ENCODE data around the gene IGHMBP2.

IGHMBP2 gene

DNA sequence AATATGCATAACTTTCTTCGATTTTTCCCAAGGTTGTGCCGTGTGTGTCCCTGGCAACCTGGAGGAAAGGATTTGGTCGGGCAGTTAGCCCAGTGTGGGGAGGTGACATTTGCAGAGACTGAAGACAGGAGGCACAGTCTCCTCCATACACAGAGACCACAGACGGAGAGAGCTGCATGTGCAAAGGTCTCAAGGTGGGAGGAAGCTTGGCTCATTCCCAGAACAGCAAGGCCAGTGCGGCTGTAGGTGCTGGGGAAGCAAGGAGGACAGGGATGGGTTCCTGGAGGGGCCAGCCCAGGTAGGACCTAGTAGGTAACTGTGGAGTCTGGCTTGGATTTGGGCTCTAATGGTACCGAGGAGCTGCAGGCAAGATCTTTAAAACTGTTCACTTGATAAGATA, 41.3 kb upstream of the IGHMBP2 start:
- DNase-seq (ENCODE audit: low spot score) = no peak
- in situ Hi-C loops (cut with MboI; ENCODE audit: low sequenced_read_pairs, unreplicated experiment) = no loop called here
- TF ChIP-seq CTCF (IDR thresholded peaks at IDR 0.05; ENCODE audit: borderline replicate concordance, control extremely low read depth, extremely low read depth, insufficient read depth, missing control alignments) = no peak

GRCh38 chr11:68863553-68864265, 40.0 kb upstream of the IGHMBP2 start:
- no peak for DNase-seq (ENCODE audit: low spot score)
- no peak for TF ChIP-seq CTCF (IDR thresholded peaks at IDR 0.05; ENCODE audit: borderline replicate concordance, control extremely low read depth, extremely low read depth, insufficient read depth, missing control alignments)
- in situ Hi-C loops (cut with MboI; ENCODE audit: low sequenced_read_pairs, unreplicated experiment) = no loop called here

DNA sequence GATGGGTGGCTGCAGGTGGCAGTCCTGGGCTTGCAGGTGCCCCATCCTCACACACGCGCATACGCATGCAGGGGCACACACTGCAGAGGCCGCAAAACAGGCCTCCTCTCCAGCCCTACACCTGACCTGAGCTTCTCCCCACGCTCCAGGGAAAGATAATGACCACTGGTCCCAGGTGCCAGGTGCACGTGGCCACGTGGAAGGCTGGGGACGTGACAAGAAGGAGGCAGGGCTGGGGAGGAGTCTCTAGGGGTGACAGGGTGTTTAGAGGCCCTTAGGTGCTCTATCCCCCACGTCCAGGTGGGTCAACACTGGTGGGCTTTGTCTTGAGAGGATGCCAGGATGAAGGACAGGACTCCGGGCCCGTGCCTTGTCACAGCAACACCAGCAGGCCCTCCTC, 38.5 kb upstream of the IGHMBP2 start:
- no peak for TF ChIP-seq CTCF (IDR thresholded peaks at IDR 0.05; ENCODE audit: borderline replicate concordance, control extremely low read depth, extremely low read depth, insufficient read depth, missing control alignments)
- DNase-seq (ENCODE audit: low spot score) = no peak
- in situ Hi-C loops (cut with MboI; ENCODE audit: low sequenced_read_pairs, unreplicated experiment) = no loop called here

DNA sequence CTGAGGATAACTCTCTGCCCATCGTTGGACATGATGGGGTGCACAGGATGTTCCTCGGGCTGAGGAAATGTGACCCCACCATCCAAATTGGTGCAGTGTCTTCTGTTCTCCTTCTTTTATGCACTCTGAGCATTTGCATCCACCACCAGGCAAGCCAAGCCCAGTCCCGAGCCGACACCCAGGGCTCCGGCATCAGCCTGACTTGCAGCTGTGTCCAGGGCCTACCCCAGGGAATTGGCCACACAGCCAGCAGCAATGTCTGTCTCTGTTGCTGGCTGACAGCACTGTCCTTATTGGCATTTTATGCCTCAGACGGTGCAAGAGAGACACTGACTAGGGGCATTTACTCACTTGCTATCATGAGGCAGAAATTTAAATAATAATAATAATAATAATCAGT, 36.6 kb upstream of the IGHMBP2 start:
- DNase-seq (ENCODE audit: low spot score) = no peak
- in situ Hi-C loops (cut with MboI; ENCODE audit: low sequenced_read_pairs, unreplicated experiment) = no loop called here
- TF ChIP-seq CTCF (IDR thresholded peaks at IDR 0.05; ENCODE audit: borderline replicate concordance, control extremely low read depth, extremely low read depth, insufficient read depth, missing control alignments) = no peak

DNA sequence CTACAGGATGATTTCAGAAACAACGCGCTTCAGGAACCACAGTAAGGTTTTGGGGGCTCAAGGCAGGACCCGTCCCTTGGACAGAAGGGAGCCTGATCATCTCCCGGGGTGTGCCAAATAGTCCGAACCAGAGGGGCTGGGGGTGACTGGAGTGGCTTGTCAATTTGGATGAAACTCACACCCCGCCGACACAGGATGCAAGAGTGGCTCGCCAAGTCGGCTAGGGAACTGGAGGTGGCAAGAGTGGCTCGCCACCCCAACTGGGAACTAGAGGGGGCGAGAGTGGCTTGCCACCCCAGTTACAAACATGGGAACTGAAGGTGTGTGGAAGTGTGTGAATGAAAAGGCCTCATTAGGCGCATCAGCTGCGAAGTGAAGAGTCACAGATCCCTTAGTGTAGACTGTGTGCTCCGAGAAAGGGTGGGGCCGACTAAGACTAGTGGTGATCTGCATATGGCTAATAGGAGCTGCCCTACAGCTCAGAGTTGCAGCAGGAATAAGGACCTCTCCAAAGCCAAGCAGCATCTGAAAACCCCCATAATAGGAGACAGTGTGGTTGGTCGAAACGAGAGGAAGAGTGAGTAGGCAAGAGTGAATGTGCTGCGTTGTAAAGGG, 35.4 kb upstream of the IGHMBP2 start:
- in situ Hi-C loops (cut with MboI; ENCODE audit: low sequenced_read_pairs, unreplicated experiment) = no loop called here
- TF ChIP-seq CTCF (IDR thresholded peaks at IDR 0.05; ENCODE audit: borderline replicate concordance, control extremely low read depth, extremely low read depth, insufficient read depth, missing control alignments) = no peak

DNA sequence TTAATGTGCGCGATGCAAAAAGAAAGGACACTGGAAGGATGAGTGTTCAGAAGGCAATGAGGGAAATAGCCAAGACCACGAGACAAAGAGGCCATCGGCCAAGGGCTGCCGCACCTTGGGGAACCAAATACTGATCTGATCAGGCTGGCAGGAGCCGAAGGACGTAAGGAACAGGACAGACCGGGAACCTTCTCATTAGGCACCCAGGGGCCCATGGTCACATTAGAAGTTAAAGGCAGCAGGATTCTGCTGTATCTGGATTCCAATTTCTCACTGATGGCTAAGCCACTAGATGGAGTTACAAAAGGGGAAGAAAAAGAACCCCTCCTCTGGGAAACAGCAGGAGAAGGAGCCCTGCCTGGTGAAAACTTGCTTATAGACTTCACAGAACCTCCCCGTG, 33.2 kb upstream of the IGHMBP2 start:
- no peak for TF ChIP-seq CTCF (IDR thresholded peaks at IDR 0.05; ENCODE audit: borderline replicate concordance, control extremely low read depth, extremely low read depth, insufficient read depth, missing control alignments)
- DNase-seq (ENCODE audit: low spot score) = no peak
- in situ Hi-C loops (cut with MboI; ENCODE audit: low sequenced_read_pairs, unreplicated experiment) = no loop called here

More for the DNA sequence above, 35.4 kb upstream of the IGHMBP2 start:
- no peak for DNase-seq (ENCODE audit: low spot score)
